ENCODE results near the gene DIPK1A. TPM values are rescaled to one million over a fixed set of nuclear protein-coding genes. Genes with fewer than 3 reads are reported as not detected.
A peak's percentile ranks its signal among the peaks of the same experiment; 100 is the strongest.

DIPK1A gene
- polyA plus RNA-seq, 2 of the 4 experiments (the other 2 are of a cell fraction): 12.4 to 21.1 TPM

DNA sequence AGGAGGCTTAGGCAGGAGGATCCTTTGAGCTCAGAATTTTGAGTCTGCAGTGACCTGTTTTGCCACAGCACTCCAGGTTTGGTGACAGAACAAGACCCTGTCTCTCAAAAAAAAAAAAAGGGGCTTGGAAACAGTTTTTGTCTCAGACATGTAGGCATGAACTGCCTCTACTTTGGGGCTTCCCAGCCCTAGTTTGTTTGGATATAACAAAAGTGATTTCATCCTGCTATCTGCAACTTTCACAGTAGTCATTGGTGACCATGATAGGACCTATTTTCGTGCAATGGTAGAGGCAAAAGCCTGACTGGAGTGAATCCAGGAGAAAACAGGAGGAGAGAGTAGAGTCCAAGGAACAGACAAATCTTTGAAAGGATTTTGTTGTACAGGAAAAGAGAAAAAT lies 156.0 kb downstream of the DIPK1A start (continued):
- no peak for TF ChIP-seq EHMT2 (IDR thresholded peaks at IDR 0.05; ENCODE audit: low read depth)

DNA sequence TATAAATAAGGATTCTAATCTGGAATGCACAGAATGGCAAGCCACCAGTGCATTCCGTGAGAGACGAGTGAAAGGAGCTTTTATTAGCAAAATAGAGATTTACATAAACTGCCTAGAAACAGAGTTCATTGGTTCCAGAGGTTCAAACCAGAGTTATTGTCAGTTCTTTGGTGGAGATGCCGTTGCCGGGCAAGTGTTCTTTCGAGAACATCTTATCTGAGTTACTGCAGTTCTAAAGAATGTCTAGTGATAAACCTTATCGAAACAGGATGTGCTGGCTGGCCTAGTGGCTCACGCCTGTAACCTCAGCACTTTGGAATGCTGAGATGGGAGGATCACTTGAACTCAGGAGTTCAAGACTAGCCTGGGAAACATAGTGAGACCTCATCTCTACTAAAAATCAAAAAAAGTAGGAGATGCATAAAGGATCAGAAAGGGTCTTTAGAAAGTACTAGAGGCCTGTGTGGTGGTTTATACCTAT lies 156.5 kb downstream of the DIPK1A start:
- WGBS (ENCODE audit: missing lambda C conversion rate): 7% methylated on average over 7 of the region's 7 CpGs
- FAIRE-seq (peak; percentile 7), DNase-seq (ENCODE audit: low read depth in 1 of 2, low spot score in 1 of 2) (peak; percentile 58 to 88), ATAC-seq (peak; percentile 93 to 99)
- Histone ChIP-seq H3K4me2 (peak overlapping the region; percentile 54), H3K4me1 (peaks cover 9% of the 10 kb centered on the region; the same call in 1 of the 3 replicates), H3K9me3 (no peaks in the 10 kb centered on the region), H3K27ac (peak overlapping the region; percentile 58 to 72; a peak in 5 of 6 replicates), H3K4me3 (no peak overlapping the region)
- TF ChIP-seq, protein P1, sequence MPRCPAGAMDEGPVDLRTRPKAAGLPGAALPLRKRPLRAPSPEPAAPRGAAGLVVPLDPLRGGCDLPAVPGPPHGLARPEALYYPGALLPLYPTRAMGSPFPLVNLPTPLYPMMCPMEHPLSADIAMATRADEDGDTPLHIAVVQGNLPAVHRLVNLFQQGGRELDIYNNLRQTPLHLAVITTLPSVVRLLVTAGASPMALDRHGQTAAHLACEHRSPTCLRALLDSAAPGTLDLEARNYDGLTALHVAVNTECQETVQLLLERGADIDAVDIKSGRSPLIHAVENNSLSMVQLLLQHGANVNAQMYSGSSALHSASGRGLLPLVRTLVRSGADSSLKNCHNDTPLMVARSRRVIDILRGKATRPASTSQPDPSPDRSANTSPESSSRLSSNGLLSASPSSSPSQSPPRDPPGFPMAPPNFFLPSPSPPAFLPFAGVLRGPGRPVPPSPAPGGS (IDR thresholded peaks at IDR 0.05): no peak
- TF ChIP-seq, protein P2, sequence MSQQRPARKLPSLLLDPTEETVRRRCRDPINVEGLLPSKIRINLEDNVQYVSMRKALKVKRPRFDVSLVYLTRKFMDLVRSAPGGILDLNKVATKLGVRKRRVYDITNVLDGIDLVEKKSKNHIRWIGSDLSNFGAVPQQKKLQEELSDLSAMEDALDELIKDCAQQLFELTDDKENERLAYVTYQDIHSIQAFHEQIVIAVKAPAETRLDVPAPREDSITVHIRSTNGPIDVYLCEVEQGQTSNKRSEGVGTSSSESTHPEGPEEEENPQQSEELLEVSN (IDR thresholded peaks at IDR 0.05; ENCODE audit: borderline replicate concordance, low read depth): no peak
- TF ChIP-seq MAZ (IDR thresholded peaks at IDR 0.05; ENCODE audit: borderline replicate concordance, low read depth, low read length) (no peak), KDM1A (IDR thresholded peaks at IDR 0.05; ENCODE audit: low read depth) (no peak), HEYL (CRISPR knock-in tag; IDR thresholded peaks at IDR 0.05) (no peak), RFX5 (IDR thresholded peaks at IDR 0.05) (peak; percentile 97)
- POLR2A ChIA-PET: interaction anchor here (0.6 to 1.4 kb wide), 2 partner anchors 20 to 27 kb away, joined by 5 to 6 read pairs; partner anchors contain the start of genes EVI5 and RPL5
- CTCF ChIA-PET: interaction anchor here (0.6 to 1.4 kb wide), 3 partner anchors 14 to 319 kb away, joined by 3 read pairs; no protein-coding TSS in a partner anchor

DNA sequence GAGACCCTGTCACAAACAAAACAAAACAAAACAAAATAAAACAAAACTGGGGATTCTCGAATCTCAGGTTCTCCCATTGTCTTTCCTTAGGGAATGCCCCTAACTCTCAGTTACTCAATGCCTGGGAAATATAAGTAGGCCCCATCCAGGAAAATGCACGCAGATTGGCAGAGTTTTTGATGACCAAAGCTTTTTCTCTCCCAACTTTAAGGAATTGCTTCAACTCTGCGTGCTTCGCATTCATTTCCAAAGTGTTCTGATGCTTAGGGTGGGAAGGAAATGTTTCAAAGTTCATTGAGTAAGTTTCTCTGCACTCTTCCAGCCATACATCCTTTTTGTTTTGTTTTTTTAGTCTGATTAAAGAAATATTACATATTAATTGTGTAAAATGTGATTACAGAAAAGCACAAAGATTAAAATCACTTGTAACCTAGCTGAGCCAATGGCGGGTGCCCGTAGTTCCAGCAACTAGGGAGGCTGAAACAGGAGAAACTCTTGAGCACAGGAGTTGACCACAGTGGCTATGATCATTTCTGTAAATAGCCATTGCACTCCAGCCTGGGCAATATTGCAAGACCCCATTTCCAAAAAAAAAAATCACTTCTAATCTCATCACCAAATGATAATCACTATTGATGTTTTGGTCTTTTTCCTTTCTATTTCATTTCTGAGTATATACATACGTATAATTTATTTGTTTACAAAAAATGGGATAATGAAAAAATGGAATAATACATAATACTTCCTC lies 157.9 kb downstream of the DIPK1A start:
- ChIA-PET CTCF (interaction anchor here (1.2 kb wide), 1 partner anchor 11 kb away, joined by 3 read pairs; no protein-coding TSS in a partner anchor), POLR2A (no interaction called here)
- no peak overlapping the region for H3K4me3 ChIP-seq
- no peak for FAIRE-seq
- TF ChIP-seq JUNB (IDR thresholded peaks at IDR 0.05) (no peak), EHMT2 (IDR thresholded peaks at IDR 0.05; ENCODE audit: low read depth) (no peak), BHLHE40 (IDR thresholded peaks at IDR 0.05; ENCODE audit: low read depth, low read length) (no peak), JUN (IDR thresholded peaks at IDR 0.05) (no peak), CBX2 (IDR thresholded peaks at IDR 0.05; ENCODE audit: borderline replicate concordance, low read depth) (no peak)
- TF ChIP-seq, protein P3, sequence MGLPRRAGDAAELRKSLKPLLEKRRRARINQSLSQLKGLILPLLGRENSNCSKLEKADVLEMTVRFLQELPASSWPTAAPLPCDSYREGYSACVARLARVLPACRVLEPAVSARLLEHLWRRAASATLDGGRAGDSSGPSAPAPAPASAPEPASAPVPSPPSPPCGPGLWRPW (IDR thresholded peaks at IDR 0.05): no peak
- 93% methylated on average over 7 of the region's 7 CpGs for WGBS (ENCODE audit: missing lambda C conversion rate)
- H3K27ac ChIP-seq: no peak overlapping the region
- no peak for DNase-seq (ENCODE audit: low read depth in 1 of 2, low spot score in 1 of 2)
- no peak overlapping the region for H3K4me2 ChIP-seq
- H3K9me3 ChIP-seq: no peaks in the 10 kb centered on the region
- peaks cover 9% of the 10 kb centered on the region; the same call in 1 of the 3 replicates for H3K4me1 ChIP-seq
- no peak for ATAC-seq

DNA sequence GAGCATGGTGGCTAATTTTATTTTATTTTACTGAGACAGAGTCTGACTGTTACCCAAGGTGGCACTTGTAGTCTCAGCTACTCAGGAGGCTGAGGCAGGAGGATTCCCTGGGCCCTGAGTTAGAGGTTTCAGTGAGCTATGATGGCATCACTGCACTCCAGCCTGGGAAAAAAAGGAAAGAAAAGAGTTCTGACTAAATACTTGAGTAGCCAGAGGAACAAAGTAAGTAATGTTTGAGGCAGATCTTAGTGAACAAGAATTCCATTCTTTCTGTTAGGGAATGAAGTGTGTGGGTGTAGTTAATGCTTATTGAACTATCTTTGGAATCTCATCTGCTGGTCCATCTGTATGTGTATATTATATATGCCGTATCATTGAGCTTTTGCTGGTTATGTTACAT lies 163.3 kb downstream of the DIPK1A start:
- no peak for DNase-seq (ENCODE audit: low read depth in 1 of 2, low spot score in 1 of 2)
- WGBS (ENCODE audit: missing lambda C conversion rate): 93% methylated on average over 1 of the region's 1 CpG
- CTCF ChIA-PET: no interaction called here
- Histone ChIP-seq H3K4me3 (no peak overlapping the region), H3K9me3 (no peaks in the 10 kb centered on the region), H3K4me1 (no peaks in the 10 kb centered on the region), H3K4me2 (no peak overlapping the region), H3K27ac (no peak overlapping the region)
- FAIRE-seq: no peak
- no peak for ATAC-seq
- POLR2A ChIA-PET: interaction anchor here (0.6 kb wide), 1 partner anchor 15 kb away, joined by 9 read pairs; no protein-coding TSS in a partner anchor
- TF ChIP-seq JUN (IDR thresholded peaks at IDR 0.05) (no peak), RNF2 (IDR thresholded peaks at IDR 0.05; ENCODE audit: borderline replicate concordance, low read depth) (no peak), EP300 (IDR thresholded peaks at IDR 0.05) (no peak), HEYL (CRISPR knock-in tag; IDR thresholded peaks at IDR 0.05) (no peak), TFCP2L1 (CRISPR knock-in tag; IDR thresholded peaks at IDR 0.05) (no peak), HOXB5 (CRISPR knock-in tag; IDR thresholded peaks at IDR 0.05) (no peak), FOSL2 (IDR thresholded peaks at IDR 0.05) (no peak), FOSL2 (CRISPR knock-in tag; IDR thresholded peaks at IDR 0.05) (no peak), FOXS1 (CRISPR knock-in tag; IDR thresholded peaks at IDR 0.05) (no peak), NFE2L2 (conservative IDR thresholded peaks at IDR 0.05; ENCODE audit: low read length) (no peak), RARB (CRISPR knock-in tag; IDR thresholded peaks at IDR 0.05) (no peak), POLR2A (IDR thresholded peaks at IDR 0.05; ENCODE audit: low read length) (no peak)
- TF ChIP-seq, protein P4, sequence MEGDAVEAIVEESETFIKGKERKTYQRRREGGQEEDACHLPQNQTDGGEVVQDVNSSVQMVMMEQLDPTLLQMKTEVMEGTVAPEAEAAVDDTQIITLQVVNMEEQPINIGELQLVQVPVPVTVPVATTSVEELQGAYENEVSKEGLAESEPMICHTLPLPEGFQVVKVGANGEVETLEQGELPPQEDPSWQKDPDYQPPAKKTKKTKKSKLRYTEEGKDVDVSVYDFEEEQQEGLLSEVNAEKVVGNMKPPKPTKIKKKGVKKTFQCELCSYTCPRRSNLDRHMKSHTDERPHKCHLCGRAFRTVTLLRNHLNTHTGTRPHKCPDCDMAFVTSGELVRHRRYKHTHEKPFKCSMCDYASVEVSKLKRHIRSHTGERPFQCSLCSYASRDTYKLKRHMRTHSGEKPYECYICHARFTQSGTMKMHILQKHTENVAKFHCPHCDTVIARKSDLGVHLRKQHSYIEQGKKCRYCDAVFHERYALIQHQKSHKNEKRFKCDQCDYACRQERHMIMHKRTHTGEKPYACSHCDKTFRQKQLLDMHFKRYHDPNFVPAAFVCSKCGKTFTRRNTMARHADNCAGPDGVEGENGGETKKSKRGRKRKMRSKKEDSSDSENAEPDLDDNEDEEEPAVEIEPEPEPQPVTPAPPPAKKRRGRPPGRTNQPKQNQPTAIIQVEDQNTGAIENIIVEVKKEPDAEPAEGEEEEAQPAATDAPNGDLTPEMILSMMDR (IDR thresholded peaks at IDR 0.05): no peak
- TF ChIP-seq, protein P5, sequence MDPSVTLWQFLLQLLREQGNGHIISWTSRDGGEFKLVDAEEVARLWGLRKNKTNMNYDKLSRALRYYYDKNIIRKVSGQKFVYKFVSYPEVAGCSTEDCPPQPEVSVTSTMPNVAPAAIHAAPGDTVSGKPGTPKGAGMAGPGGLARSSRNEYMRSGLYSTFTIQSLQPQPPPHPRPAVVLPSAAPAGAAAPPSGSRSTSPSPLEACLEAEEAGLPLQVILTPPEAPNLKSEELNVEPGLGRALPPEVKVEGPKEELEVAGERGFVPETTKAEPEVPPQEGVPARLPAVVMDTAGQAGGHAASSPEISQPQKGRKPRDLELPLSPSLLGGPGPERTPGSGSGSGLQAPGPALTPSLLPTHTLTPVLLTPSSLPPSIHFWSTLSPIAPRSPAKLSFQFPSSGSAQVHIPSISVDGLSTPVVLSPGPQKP (IDR thresholded peaks at IDR 0.05; ENCODE audit: low read depth, low read length): no peak
- TF ChIP-seq, protein P1 (IDR thresholded peaks at IDR 0.05): no peak
